Endothelial cell of umbilical vein (primary cell): ENCODE results near the gene BLOC1S1.

Experiments
- EZH2 ChIP-seq: IDR thresholded peaks from 2 replicates; pipeline ENCODE4 v1.6.1; 2012; ENCODE audit warnings: borderline replicate concordance, low read depth, mild to moderate bottlenecking, moderate library complexity, low read length, inconsistent platforms; ENCODE audit not compliant: severe bottlenecking
- FOS ChIP-seq: IDR thresholded peaks from 2 replicates; pipeline ENCODE4 v1.6.1; 2011; ENCODE audit warnings: mild to moderate bottlenecking, low read length, moderate library complexity, borderline replicate concordance; ENCODE audit not compliant: insufficient read depth
- GATA2 ChIP-seq: IDR thresholded peaks from 2 replicates; pipeline ENCODE4 v1.7.0; 2011; ENCODE audit warnings: low read depth, mild to moderate bottlenecking, moderate library complexity, mixed read lengths, low read length; ENCODE audit not compliant: insufficient read length, insufficient read depth
- JUN ChIP-seq: IDR thresholded peaks from 2 replicates; pipeline ENCODE4 v1.6.1; 2011; ENCODE audit warnings: borderline replicate concordance, low read depth; ENCODE audit not compliant: insufficient read length, insufficient read depth
- POLR2A ChIP-seq: IDR thresholded peaks from 2 replicates; pipeline ENCODE4 v1.6.1; 2012; ENCODE audit warnings: low read depth, mild to moderate bottlenecking, control low read depth, low read length
- POLR2AphosphoS5 ChIP-seq: IDR thresholded peaks from 2 replicates; pipeline ENCODE4 v1.6.1; 2012; ENCODE audit warnings: low read depth, mild to moderate bottlenecking, control low read depth, low read length, moderate library complexity; ENCODE audit not compliant: insufficient read depth
- TF ChIP-seq, protein P1 (sequence below), 2 donors: IDR thresholded peaks; 1 replicate in 1 of 2; 2 replicates in 1 of 2; pipeline ENCODE4 v1.5.1; 2011; ENCODE audit warnings: low read length in 2 of 2, mild to moderate bottlenecking in 2 of 2, moderate library complexity in 2 of 2, control low read depth in 1 of 2, inconsistent platforms in 1 of 2, low read depth in 1 of 2; ENCODE audit not compliant: insufficient read depth in 1 of 2; ENCODE audit errors: extremely low read depth in 1 of 2
- TF ChIP-seq, protein P2 (sequence below): IDR thresholded peaks from 2 replicates; pipeline ENCODE4 v1.6.1; 2011; ENCODE audit not compliant: insufficient read depth, insufficient read length

DNA sequence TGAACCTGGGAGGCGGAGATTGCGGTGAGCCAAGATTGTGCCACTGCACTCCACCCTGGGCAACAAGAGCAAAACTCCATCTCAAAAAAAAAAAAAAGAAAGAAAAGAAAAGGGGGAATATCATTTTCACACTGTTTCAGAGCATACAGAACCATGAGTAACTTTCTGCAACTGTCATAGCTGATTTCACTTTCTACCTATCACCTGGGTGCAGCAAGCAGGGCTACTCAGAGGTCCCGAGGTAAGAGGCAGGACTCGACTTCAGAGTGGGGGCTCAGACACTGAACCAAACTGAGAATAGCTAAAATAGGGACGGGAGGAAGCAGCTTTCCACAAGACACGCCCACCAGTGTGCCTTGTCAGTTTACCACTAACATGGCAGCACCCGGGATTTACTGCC lies 49.3 kb upstream of the BLOC1S1 start:
- TF ChIP-seq, protein P1, sequence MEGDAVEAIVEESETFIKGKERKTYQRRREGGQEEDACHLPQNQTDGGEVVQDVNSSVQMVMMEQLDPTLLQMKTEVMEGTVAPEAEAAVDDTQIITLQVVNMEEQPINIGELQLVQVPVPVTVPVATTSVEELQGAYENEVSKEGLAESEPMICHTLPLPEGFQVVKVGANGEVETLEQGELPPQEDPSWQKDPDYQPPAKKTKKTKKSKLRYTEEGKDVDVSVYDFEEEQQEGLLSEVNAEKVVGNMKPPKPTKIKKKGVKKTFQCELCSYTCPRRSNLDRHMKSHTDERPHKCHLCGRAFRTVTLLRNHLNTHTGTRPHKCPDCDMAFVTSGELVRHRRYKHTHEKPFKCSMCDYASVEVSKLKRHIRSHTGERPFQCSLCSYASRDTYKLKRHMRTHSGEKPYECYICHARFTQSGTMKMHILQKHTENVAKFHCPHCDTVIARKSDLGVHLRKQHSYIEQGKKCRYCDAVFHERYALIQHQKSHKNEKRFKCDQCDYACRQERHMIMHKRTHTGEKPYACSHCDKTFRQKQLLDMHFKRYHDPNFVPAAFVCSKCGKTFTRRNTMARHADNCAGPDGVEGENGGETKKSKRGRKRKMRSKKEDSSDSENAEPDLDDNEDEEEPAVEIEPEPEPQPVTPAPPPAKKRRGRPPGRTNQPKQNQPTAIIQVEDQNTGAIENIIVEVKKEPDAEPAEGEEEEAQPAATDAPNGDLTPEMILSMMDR (IDR thresholded peaks at IDR 0.05; ENCODE audit: extremely low read depth in 1 of 2, insufficient read depth in 1 of 2, low read depth in 1 of 2, low read length in 2 of 2), result no peak
- no peak for TF ChIP-seq GATA2
- no peak for TF ChIP-seq POLR2A
- TF ChIP-seq POLR2AphosphoS5, result no peak
- TF ChIP-seq EZH2, result no peak
- TF ChIP-seq, protein P2, sequence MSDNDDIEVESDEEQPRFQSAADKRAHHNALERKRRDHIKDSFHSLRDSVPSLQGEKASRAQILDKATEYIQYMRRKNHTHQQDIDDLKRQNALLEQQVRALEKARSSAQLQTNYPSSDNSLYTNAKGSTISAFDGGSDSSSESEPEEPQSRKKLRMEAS, result no peak
- no peak for TF ChIP-seq FOS
- TF ChIP-seq JUN, result no peak
